Suprapubic skin (tissue), 3 donors: Measurements from ENCODE around the gene TMTC1.
"Not testable (repeated sequence)": the region's sequence is repeated elsewhere in the genome, so short reads cannot be mapped to it uniquely, and the experiment has no call there.

Experiments used
- CTCF ChIP-seq, 2 donors: fragments of 200-600 bp in 1 of 2; fragments of 450-650 bp in 1 of 2; sonication (generic) in 1 of 2; IDR thresholded peaks; one replicate each; pipeline ENCODE4 v1.5.1; 2016 to 2019; ENCODE audit warnings: antibody characterized with exemption in 2 of 2, mild to moderate bottlenecking in 1 of 2, moderate library complexity in 1 of 2
- POLR2A ChIP-seq, 2 donors: fragments of 450-650 bp; IDR thresholded peaks; one replicate each; pipeline ENCODE4 v1.6.1; 2017; ENCODE audit warnings: antibody characterized with exemption in 2 of 2, mild to moderate bottlenecking in 2 of 2, moderate library complexity in 2 of 2

- not testable (repeated sequence) for TF ChIP-seq CTCF, POLR2A (IDR thresholded peaks at IDR 0.05)
These were observed 153.6 kb downstream of the TMTC1 start for GRCh38 chr12:29630164-29630563.
